HepG2 (cell line): ENCODE data around the gene SHC1. TPM values are rescaled to one million over a fixed set of nuclear protein-coding genes. Genes with fewer than 3 reads are reported as not detected.

ENCODE experiments used
- DMTF1 ChIP-seq: sonication (generic); formaldehyde crosslinking; IDR thresholded peaks from 2 replicates; pipeline ENCODE4 v1.4.0; 2020; ENCODE audit warnings: mild to moderate bottlenecking, missing genetic modification reagents
- EHMT2 ChIP-seq: fragments of 200-600 bp; sonication (generic); IDR thresholded peaks from 2 replicates; pipeline ENCODE4 v1.7.0; 2017; ENCODE audit warnings: antibody characterized with exemption, low read depth, low read length, borderline replicate concordance
- ELF1 ChIP-seq: sonication (generic); formaldehyde crosslinking; IDR thresholded peaks from 2 replicates; pipeline ENCODE4 v1.4.0; 2020; ENCODE audit warnings: missing genetic modification reagents
- PLRG1 ChIP-seq: fragments of 450-650 bp; conservative IDR thresholded peaks from 2 replicates; pipeline ENCODE4 v1.6.1; 2016
- RNF2 ChIP-seq: fragments of 450-650 bp; conservative IDR thresholded peaks from 2 replicates; pipeline ENCODE4 v1.6.1; 2016; ENCODE audit warnings: low read depth
- RXRB ChIP-seq: IDR thresholded peaks from 2 replicates; pipeline ENCODE4 v1.6.1; 2016; ENCODE audit warnings: borderline replicate concordance, missing genetic modification reagents, missing compliant biosample characterization
- SOX5 ChIP-seq: IDR thresholded peaks from 2 replicates; pipeline ENCODE4 v1.6.1; 2016; ENCODE audit warnings: borderline replicate concordance
- STAT5B ChIP-seq: sonication (generic); formaldehyde crosslinking; IDR thresholded peaks from 2 replicates; pipeline ENCODE4 v1.4.0; 2020; ENCODE audit warnings: missing genetic modification reagents
- ZBTB40 ChIP-seq, 2 experiments: fragments of 450-650 bp in 1 of 2; sonication (generic) in 1 of 2; formaldehyde crosslinking in 1 of 2; IDR thresholded peaks; 2 replicates each; pipeline versions ENCODE4 v1.6.1 to v1.8.0; 2016 to 2022; ENCODE audit warnings: antibody characterized with exemption in 1 of 2, mild to moderate bottlenecking in 1 of 2, missing genetic modification reagents in 1 of 2
- ZFP82 ChIP-seq: sonication (generic); formaldehyde crosslinking; IDR thresholded peaks from 2 replicates; pipeline ENCODE4 v1.5.1; 2020; ENCODE audit warnings: mild to moderate bottlenecking, missing genetic modification reagents, borderline replicate concordance
- ZNF276 ChIP-seq: sonication (generic); formaldehyde crosslinking; IDR thresholded peaks from 2 replicates; pipeline ENCODE4 v1.4.0; 2020; ENCODE audit warnings: mild to moderate bottlenecking, low read depth, missing genetic modification reagents
- ZNF546 ChIP-seq: sonication (generic); formaldehyde crosslinking; conservative IDR thresholded peaks from 2 replicates; pipeline ENCODE4 v1.8.1; 2023; ENCODE audit warnings: mild to moderate bottlenecking, missing genetic modification reagents
- ZNF558 ChIP-seq: sonication (generic); formaldehyde crosslinking; IDR thresholded peaks from 2 replicates; pipeline ENCODE4 v1.9.0; 2022; ENCODE audit warnings: mild to moderate bottlenecking, missing genetic modification reagents, borderline replicate concordance
- ZNF607 ChIP-seq: sonication (generic); formaldehyde crosslinking; IDR thresholded peaks from 2 replicates; pipeline ENCODE4 v1.5.1; 2020; ENCODE audit warnings: missing genetic modification reagents, mild to moderate bottlenecking, borderline replicate concordance
- ZNF703 ChIP-seq: sonication (generic); formaldehyde crosslinking; IDR thresholded peaks from 2 replicates; pipeline ENCODE4 v1.5.1; 2020; ENCODE audit warnings: missing genetic modification reagents, mild to moderate bottlenecking, moderate library complexity, borderline replicate concordance
- polyA plus RNA-seq, 8 experiments: library from polyadenylated mRNA; depleted of rRNA in 3 of 8; stranded (reverse) in 7 of 8; unstranded in 1 of 8; fragments of >200 nt; fragmentation: Illumina TruSeq in 4 of 8; extraction: Trizol in 4 of 8; gene quantifications; 2 replicates each; pipeline versions ENCODE4 v1.2.1 to v1.2.3, GENCODE V29; 2011 to 2016; ENCODE audit warnings: low read depth in 4 of 8, missing spikeins in 1 of 8, mixed read lengths in 1 of 8; ENCODE audit not compliant: insufficient read depth in 1 of 8
- total RNA-seq, 5 experiments: library from RNA; depleted of rRNA; stranded (reverse); fragments of >200 nt; fragmentation: Illumina TruSeq; extraction: Trizol; gene quantifications; 2 replicates each; pipeline ENCODE4 v1.2.3, GENCODE V29; 2016; ENCODE audit warnings: low read depth in 1 of 5

SHC1 gene
- total and polyA plus RNA-seq, 2 of the 13 experiments (the other 11 are each of a cell fraction or from before 2014, with no cell fraction given): 52.0 to 137 TPM

GRCh38 chr1:154955718-154956543 is 14.6 kb downstream of the SHC1 start, which contains the start of gene PBXIP1 (continued):
- TF ChIP-seq EHMT2 (no peak), ZBTB40 (IDR thresholded peaks at IDR 0.05) (no peak), ZBTB40 (CRISPR knock-in tag; IDR thresholded peaks at IDR 0.05) (no peak), DMTF1 (CRISPR knock-in tag) (no peak), ZNF276 (CRISPR knock-in tag) (no peak), ELF1 (peak; percentile 27; the same call in 1 of the 2 replicates), ZNF558 (no peak), ZNF703 (CRISPR knock-in tag) (no peak), PLRG1 (no peak), SOX5 (CRISPR knock-in tag) (peak; percentile 22; the same call in 1 of the 2 replicates), ZNF607 (CRISPR knock-in tag) (no peak), ZNF546 (CRISPR knock-in tag) (no peak), RXRB (CRISPR knock-in tag) (peak; percentile 25; the same call in 1 of the 2 replicates), STAT5B (CRISPR knock-in tag) (no peak), ZFP82 (CRISPR knock-in tag) (no peak), RNF2 (no peak)
